ENCODE measurements around the gene NDUFA8. TPM values are rescaled to one million over a fixed set of nuclear protein-coding genes. Genes with fewer than 3 reads are reported as not detected.

NDUFA8 gene
- polyA plus RNA-seq, 6 donors from 2014 or later, result 40.4 to 80.5 (median 68.1) TPM

Other genes starting within 250 kb of the NDUFA8 start
- gene TTLL11, start 66.5 kb downstream of the NDUFA8 start, polyA plus RNA-seq (ENCODE audit: low read depth in 6 of 6), result 10 to 100 TPM in 1 of 6 donors, 1 to 10 TPM in 5; 3.3 to 10.9 (median 5.1) TPM
- gene MORN5, start 129 bp upstream of the NDUFA8 start, polyA plus RNA-seq (ENCODE audit: low read depth in 6 of 6), result not detected
- gene LHX6, start 69.2 kb upstream of the NDUFA8 start, polyA plus RNA-seq (ENCODE audit: low read depth in 6 of 6), result not detected
- 10 to 100 TPM; 16.4 to 30.3 (median 21.6) TPM for gene RBM18, start 105.1 kb upstream of the NDUFA8 start, polyA plus RNA-seq (ENCODE audit: low read depth in 6 of 6)
- gene MRRF, start 105.1 kb upstream of the NDUFA8 start, polyA plus RNA-seq (ENCODE audit: low read depth in 6 of 6), result 10 to 100 TPM; 11.8 to 25.4 (median 19.9) TPM
- 10 to 100 TPM; 18.2 to 37.6 (median 24.7) TPM for gene PTGS1, start 211.2 kb upstream of the NDUFA8 start, polyA plus RNA-seq (ENCODE audit: low read depth in 6 of 6)